Endothelial cell of umbilical vein (primary cell): ENCODE data around the gene ALOX15B. TPM values are rescaled to one million over a fixed set of nuclear protein-coding genes. Genes with fewer than 3 reads are reported as not detected.

Source experiments
- BruUV-seq: library from RNA; stranded (reverse); fragments of 400-500 nt; replicated peaks from 2 replicates; lab custom pipeline; 2021; lab: Mats Ljungman, UMichigan
- CTCF ChIA-PET: fragments of 300-600, 350-600 bp; sonication (Branson Sonifier 250); formaldehyde crosslinking; loops from one replicate; lab custom pipeline; 2021; ENCODE audit warnings: antibody characterized with exemption, inconsistent platforms; lab: Charles Lee
- POLR2A ChIA-PET: fragments of 300-600, 350-600 bp; sonication (Branson Sonifier 250); formaldehyde crosslinking; loops from one replicate; lab custom pipeline; 2021; ENCODE audit warnings: antibody characterized with exemption, inconsistent platforms; lab: Charles Lee
- DNase-seq: peaks from one replicate; pipeline ENCODE4 v3.0.0-alpha.2; 2011; ENCODE audit warnings: low read depth, low spot score
- FAIRE-seq: peaks from 2 replicates; lab custom pipeline; 2011; peaks lifted over from hg19 to GRCh38; lab: Jason Lieb, UNC
- H2AFZ ChIP-seq: 2 replicates; pipeline ENCODE4 v1.6.0; 2012; ENCODE audit warnings: low read depth, low read length, control low read depth, inconsistent platforms
- H3K27ac ChIP-seq: 2 replicates; pipeline ENCODE4 v1.5.1; 2011; ENCODE audit warnings: low read depth, mild to moderate bottlenecking, control low read depth, low read length, moderate library complexity; ENCODE audit not compliant: insufficient read depth
- H3K27me3 ChIP-seq, 2 experiments: 2 replicates each; pipeline versions ENCODE4 v1.6.0 to v1.6.1; 2011; ENCODE audit warnings: low read length in 2 of 2, mixed read lengths in 1 of 2; ENCODE audit not compliant: control insufficient read depth in 2 of 2, insufficient read depth in 2 of 2
- H3K36me3 ChIP-seq, 2 experiments: 2 replicates in 1 of 2; 3 replicates in 1 of 2; pipeline ENCODE4 v1.5.1; 2011; ENCODE audit warnings: low read length in 2 of 2, mild to moderate bottlenecking in 1 of 2, moderate library complexity in 1 of 2; ENCODE audit not compliant: control insufficient read depth in 2 of 2, insufficient read depth in 2 of 2; ENCODE audit errors: extremely low read depth in 1 of 2
- H3K4me1 ChIP-seq: 3 replicates; pipeline ENCODE4 v1.5.1; 2011; ENCODE audit warnings: mild to moderate bottlenecking, low read length; ENCODE audit not compliant: control insufficient read depth, insufficient read depth; ENCODE audit errors: extremely low read depth
- H3K4me2 ChIP-seq: 2 replicates; pipeline ENCODE4 v1.6.1; 2011; ENCODE audit warnings: low read length, control low read depth, mixed read lengths; ENCODE audit not compliant: insufficient read depth
- H3K4me3 ChIP-seq, 3 experiments: fragments of 200-600 bp in 1 of 3; sonication (generic), shearing (Covaris generic) in 1 of 3; replicated peaks in 1 of 3; 2 replicates each; pipeline ENCODE4 v1.5.1; 2011 to 2016; ENCODE audit warnings: control low read depth in 3 of 3, low read length in 3 of 3, mild to moderate bottlenecking in 2 of 3, inconsistent platforms in 1 of 3, low read depth in 1 of 3, moderate library complexity in 1 of 3; ENCODE audit not compliant: insufficient read depth in 1 of 3
- H3K79me2 ChIP-seq: 2 replicates; pipeline ENCODE4 v1.6.0; 2012; ENCODE audit warnings: low read length, inconsistent platforms; ENCODE audit not compliant: control insufficient read depth, insufficient read depth
- H3K9ac ChIP-seq: replicated peaks from 2 replicates; pipeline ENCODE3; 2011; ENCODE audit warnings: low read length, control low read depth; ENCODE audit not compliant: insufficient read depth; ENCODE audit errors: extremely low read depth
- H3K9me1 ChIP-seq: replicated peaks from 3 replicates; pipeline ENCODE4 v1.6.0; 2011; ENCODE audit warnings: mild to moderate bottlenecking, low read length; ENCODE audit not compliant: control insufficient read depth, insufficient read depth; ENCODE audit errors: extremely low read depth
- H3K9me3 ChIP-seq: replicated peaks from 2 replicates; pipeline ENCODE4 v1.5.1; 2012; ENCODE audit warnings: low read length, inconsistent platforms; ENCODE audit not compliant: control insufficient read depth, insufficient read depth
- H4K20me1 ChIP-seq: replicated peaks from 2 replicates; pipeline ENCODE3; 2011; ENCODE audit warnings: mild to moderate bottlenecking, low read length; ENCODE audit not compliant: control insufficient read depth, insufficient read depth; ENCODE audit errors: extremely low read depth
- CTCF ChIP-seq, 2 donors: IDR thresholded peaks; 1 replicate in 1 of 2; 2 replicates in 1 of 2; pipeline ENCODE4 v1.5.1; 2011; ENCODE audit warnings: low read length in 2 of 2, mild to moderate bottlenecking in 2 of 2, moderate library complexity in 2 of 2, control low read depth in 1 of 2, inconsistent platforms in 1 of 2, low read depth in 1 of 2; ENCODE audit not compliant: insufficient read depth in 1 of 2; ENCODE audit errors: extremely low read depth in 1 of 2
- EZH2 ChIP-seq: IDR thresholded peaks from 2 replicates; pipeline ENCODE4 v1.6.1; 2012; ENCODE audit warnings: borderline replicate concordance, low read depth, mild to moderate bottlenecking, moderate library complexity, low read length, inconsistent platforms; ENCODE audit not compliant: severe bottlenecking
- FOS ChIP-seq: IDR thresholded peaks from 2 replicates; pipeline ENCODE4 v1.6.1; 2011; ENCODE audit warnings: mild to moderate bottlenecking, low read length, moderate library complexity, borderline replicate concordance; ENCODE audit not compliant: insufficient read depth
- GATA2 ChIP-seq: IDR thresholded peaks from 2 replicates; pipeline ENCODE4 v1.7.0; 2011; ENCODE audit warnings: low read depth, mild to moderate bottlenecking, moderate library complexity, mixed read lengths, low read length; ENCODE audit not compliant: insufficient read length, insufficient read depth
- JUN ChIP-seq: IDR thresholded peaks from 2 replicates; pipeline ENCODE4 v1.6.1; 2011; ENCODE audit warnings: borderline replicate concordance, low read depth; ENCODE audit not compliant: insufficient read length, insufficient read depth
- MAX ChIP-seq: IDR thresholded peaks from 2 replicates; pipeline ENCODE4 v1.6.1; 2011; ENCODE audit not compliant: insufficient read depth, insufficient read length
- MYC ChIP-seq: IDR thresholded peaks from one replicate; pipeline ENCODE4 v1.6.1; 2011; ENCODE audit warnings: mild to moderate bottlenecking, low read depth, low read length
- POLR2A ChIP-seq: IDR thresholded peaks from 2 replicates; pipeline ENCODE4 v1.6.1; 2012; ENCODE audit warnings: low read depth, mild to moderate bottlenecking, control low read depth, low read length
- POLR2AphosphoS5 ChIP-seq: IDR thresholded peaks from 2 replicates; pipeline ENCODE4 v1.6.1; 2012; ENCODE audit warnings: low read depth, mild to moderate bottlenecking, control low read depth, low read length, moderate library complexity; ENCODE audit not compliant: insufficient read depth
- dilution Hi-C: fragments of 300-500 bp; cut with MboI; formaldehyde crosslinking; loops from one replicate; pipeline ENCODE4 v1.15.0; 2019; ENCODE audit warnings: low sequenced_read_pairs; ENCODE audit not compliant: extremely low pct_ligation_motif_present
- intact Hi-C: fragments of 100-400 bp; cut with micrococcal nuclease; formaldehyde crosslinking; loops from one replicate; pipeline ENCODE4 v1.10.0; 2022
- polyA plus RNA-seq, 4 experiments: library from polyadenylated mRNA; depleted of rRNA in 3 of 4; stranded (reverse) in 3 of 4; unstranded in 1 of 4; fragments of >200 nt; gene quantifications; 2 replicates each; pipeline versions ENCODE4 v1.2.1 to v1.2.3, GENCODE V29; 2011 to 2012; ENCODE audit warnings: missing spikeins in 1 of 4
- total RNA-seq: library from RNA; stranded (reverse); gene quantifications from 2 replicates; pipeline ENCODE4 v1.2.3, GENCODE V29; 2021

The ALOX15B gene
- total and polyA plus RNA-seq, 2 donors (not counting 3 experiments of a cell fraction or from before 2014, with no cell fraction given): not detected

GRCh38 chr17:7993972-7994589, 44.8 kb upstream of the ALOX15B start:
- CTCF ChIA-PET: interaction anchor here (4.7 kb wide), 1 partner anchor 65 kb away, joined by 81 read pairs; no protein-coding TSS in a partner anchor
- intact Hi-C loops: no loop called here
- POLR2A ChIA-PET: no interaction called here

More at GRCh38 chr17:7993972-7994589, 44.8 kb upstream of the ALOX15B start:
- no peaks in the 10 kb centered on the region for H3K79me2 ChIP-seq
- no TSS peak for BruUV-seq
- H3K4me1 ChIP-seq: peaks cover 4% of the 10 kb centered on the region
- H3K27me3 ChIP-seq: peaks cover 9 to 17% of the 10 kb centered on the region in 2 experiments
- dilution Hi-C loops: no loop called here
- H4K20me1 ChIP-seq: no peaks in the 10 kb centered on the region
- no peaks in the 10 kb centered on the region for H3K9me3 ChIP-seq
- no peak overlapping the region for H3K27ac ChIP-seq
- H3K4me3 ChIP-seq: no peak overlapping the region
- no peak for FAIRE-seq
- no peak for DNase-seq
- H3K9ac ChIP-seq: no peak overlapping the region
- TF ChIP-seq POLR2AphosphoS5: no peak
- TF ChIP-seq POLR2A: no peak
- TF ChIP-seq CTCF (IDR thresholded peaks at IDR 0.05; ENCODE audit: extremely low read depth in 1 of 2, insufficient read depth in 1 of 2, low read depth in 1 of 2, low read length in 2 of 2): no peak
- no peak for TF ChIP-seq MAX
- no peak for TF ChIP-seq JUN
- TF ChIP-seq GATA2: no peak
- TF ChIP-seq EZH2: no peak
- TF ChIP-seq MYC: no peak
- no peak for TF ChIP-seq FOS
- no peak overlapping the region for H2AFZ ChIP-seq
- H3K4me2 ChIP-seq: no peak overlapping the region
- H3K36me3 ChIP-seq: no peaks in the 10 kb centered on the region
- H3K9me1 ChIP-seq: no peaks in the 10 kb centered on the region
